Right lobe of liver (tissue), 6 donors: ENCODE measurements around the gene PTPN5. TPM values are rescaled to one million over a fixed set of nuclear protein-coding genes. Genes with fewer than 3 reads are reported as not detected.

Source experiments
- ATAC-seq, 4 donors: fragments of 200-7000 bp; cut with Tn5 transposase; one replicate each; pipeline ENCODE4 v1.9.1; 2020; ENCODE audit warnings: mild to moderate bottlenecking in 4 of 4, moderate library complexity in 4 of 4
- DNase-seq, 3 donors: peaks; one replicate each; pipeline ENCODE4 v3.0.0-alpha.2; 2020
- H3K27ac ChIP-seq, 3 donors: fragments of 200-600 bp; one replicate each; pipeline ENCODE4 v1.8.0; 2022
- H3K27me3 ChIP-seq, 2 donors: fragments of 200-600 bp; one replicate each; pipeline ENCODE4 v1.8.0; 2022
- H3K36me3 ChIP-seq, 4 donors: fragments of 200-600 bp; sonication (generic) in 1 of 4; one replicate each; pipeline versions ENCODE4 v1.5.1 to v1.8.0; 2017 to 2022; ENCODE audit warnings: control low read depth in 1 of 4
- H3K4me1 ChIP-seq, 4 donors: fragments of 200-600 bp; sonication (generic) in 1 of 4; one replicate each; pipeline versions ENCODE4 v1.5.1 to v1.8.0; 2017 to 2022; ENCODE audit warnings: control low read depth in 1 of 4
- H3K4me3 ChIP-seq, 3 donors: fragments of 200-600 bp; one replicate each; pipeline ENCODE4 v1.8.0; 2022
- H3K9me3 ChIP-seq, 4 donors: fragments of 200-600 bp; sonication (generic) in 1 of 4; one replicate each; pipeline versions ENCODE4 v1.5.1 to v1.8.0; 2017 to 2022; ENCODE audit warnings: control low read depth in 1 of 4
- POLR2A ChIP-seq: fragments of 450-650 bp; IDR thresholded peaks from one replicate; pipeline ENCODE4 v1.6.1; 2017; ENCODE audit warnings: antibody characterized with exemption, mild to moderate bottlenecking
- WGBS: methylation state at CpG from one replicate; pipeline ENCODE4 v1.1.6; 2018; ENCODE audit warnings: low coverage, low lambda C conversion rate; ENCODE audit not compliant: insufficient coverage; ENCODE audit errors: missing lambda C conversion rate; 5-methylcytosine and 5-hydroxymethylcytosine counted together
- intact Hi-C, 2 donors: fragments of 100-400 bp; cut with DNase I; formaldehyde crosslinking; loops; one replicate each; pipeline versions ENCODE4 v1.11.2 to v1.14.1; 2022
- total RNA-seq, 6 experiments: library from RNA; depleted of rRNA in 2 of 6; stranded (reverse); fragments of >200 nt in 2 of 6; fragmentation: NEBNext Ultra II Directional in 3 of 6; extraction: Animal tissue kit (Norgen Biotek cat#: 25700) in 3 of 6; gene quantifications; one replicate each; pipeline versions ENCODE4 v1.1.0 to v1.2.4, GENCODE V29; 2016 to 2023
- TF ChIP-seq, protein P1 (sequence below), 4 donors: fragments of 200-600 bp in 3 of 4; fragments of 450-650 bp in 1 of 4; IDR thresholded peaks; one replicate each; pipeline versions ENCODE4 v1.5.1 to v1.8.0; 2016 to 2022; ENCODE audit warnings: antibody characterized with exemption in 4 of 4, mild to moderate bottlenecking in 2 of 4
- donor health status: DM: no; HTN: yes; CAD: no.
- donor health status: DM: no; HTN: no; CAD: no.
- donor health status: DM: no; HTN: no; CAD: no.
- donor health status: DM: no; HTN: yes; CAD: no.
- donor health status: DM: no; HTN: yes; CAD: no.

Gene PTPN5
- total RNA-seq, 6 experiments from 2014 or later = not detected

DNA sequence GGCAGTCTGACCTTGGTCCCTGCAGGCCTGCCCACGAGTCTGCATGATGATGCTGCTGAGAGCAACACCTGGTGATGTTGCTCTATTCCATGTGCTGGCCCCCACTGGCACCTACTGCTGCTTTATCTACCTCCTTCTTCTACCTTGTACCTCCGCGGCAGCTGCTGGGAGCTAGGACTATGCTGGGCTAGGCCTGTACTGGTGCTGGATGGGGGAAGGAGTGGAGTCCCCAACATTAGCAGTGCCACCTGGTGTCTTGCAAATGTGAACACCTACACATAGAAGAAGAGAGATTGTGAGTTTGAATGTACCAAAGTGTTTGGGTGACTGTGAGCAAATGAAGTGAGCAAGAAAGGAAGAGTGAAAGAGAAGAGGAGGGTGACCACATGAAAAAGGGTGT, 30.5 kb downstream of the PTPN5 start:
- ATAC-seq = no peak
- Histone ChIP-seq H3K4me3 (no peak overlapping the region), H3K9me3 (no peaks in the 10 kb centered on the region), H3K27me3 (no peaks in the 10 kb centered on the region), H3K36me3 (no peaks in the 10 kb centered on the region), H3K4me1 (no peaks in the 10 kb centered on the region), H3K27ac (no peak overlapping the region)
- intact Hi-C loops = no loop called here
- no peak for DNase-seq
- 82% methylated on average over 3 of the region's 3 CpGs for WGBS
- TF ChIP-seq POLR2A = no peak
- TF ChIP-seq, protein P1, sequence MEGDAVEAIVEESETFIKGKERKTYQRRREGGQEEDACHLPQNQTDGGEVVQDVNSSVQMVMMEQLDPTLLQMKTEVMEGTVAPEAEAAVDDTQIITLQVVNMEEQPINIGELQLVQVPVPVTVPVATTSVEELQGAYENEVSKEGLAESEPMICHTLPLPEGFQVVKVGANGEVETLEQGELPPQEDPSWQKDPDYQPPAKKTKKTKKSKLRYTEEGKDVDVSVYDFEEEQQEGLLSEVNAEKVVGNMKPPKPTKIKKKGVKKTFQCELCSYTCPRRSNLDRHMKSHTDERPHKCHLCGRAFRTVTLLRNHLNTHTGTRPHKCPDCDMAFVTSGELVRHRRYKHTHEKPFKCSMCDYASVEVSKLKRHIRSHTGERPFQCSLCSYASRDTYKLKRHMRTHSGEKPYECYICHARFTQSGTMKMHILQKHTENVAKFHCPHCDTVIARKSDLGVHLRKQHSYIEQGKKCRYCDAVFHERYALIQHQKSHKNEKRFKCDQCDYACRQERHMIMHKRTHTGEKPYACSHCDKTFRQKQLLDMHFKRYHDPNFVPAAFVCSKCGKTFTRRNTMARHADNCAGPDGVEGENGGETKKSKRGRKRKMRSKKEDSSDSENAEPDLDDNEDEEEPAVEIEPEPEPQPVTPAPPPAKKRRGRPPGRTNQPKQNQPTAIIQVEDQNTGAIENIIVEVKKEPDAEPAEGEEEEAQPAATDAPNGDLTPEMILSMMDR (IDR thresholded peaks at IDR 0.05) = no peak

DNA sequence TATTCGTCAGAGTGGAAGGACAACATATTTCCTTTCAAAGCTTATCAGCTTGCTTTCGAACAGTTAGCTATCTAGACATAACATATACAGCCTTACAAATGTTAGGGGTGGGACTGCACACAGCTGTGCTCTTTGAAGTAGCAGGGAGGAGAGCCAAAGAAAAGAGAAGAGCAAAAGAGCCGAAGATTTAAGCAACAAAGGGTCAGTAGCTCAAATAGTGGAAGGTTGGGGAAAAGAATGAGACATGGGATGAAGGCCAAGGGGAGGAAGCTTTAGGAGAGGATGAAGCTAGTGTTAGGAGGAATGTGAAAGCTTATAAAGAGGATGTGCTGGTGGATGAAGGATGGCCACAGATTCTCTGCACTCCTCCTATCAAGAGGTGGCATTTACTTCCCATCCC, 33.8 kb downstream of the PTPN5 start:
- intact Hi-C loops = no loop called here
- ATAC-seq (no peak), DNase-seq (no peak)
- no peaks in the 10 kb centered on the region for H3K27me3 ChIP-seq
- TF ChIP-seq, protein P1 (IDR thresholded peaks at IDR 0.05) = no peak
- no peak for TF ChIP-seq POLR2A
- WGBS = 30% methylated on average over 3 of the region's 3 CpGs
- H3K9me3 ChIP-seq = no peaks in the 10 kb centered on the region
- no peak overlapping the region for H3K4me3 ChIP-seq
- H3K4me1 ChIP-seq = no peaks in the 10 kb centered on the region
- H3K36me3 ChIP-seq = no peaks in the 10 kb centered on the region
- no peak overlapping the region for H3K27ac ChIP-seq

DNA sequence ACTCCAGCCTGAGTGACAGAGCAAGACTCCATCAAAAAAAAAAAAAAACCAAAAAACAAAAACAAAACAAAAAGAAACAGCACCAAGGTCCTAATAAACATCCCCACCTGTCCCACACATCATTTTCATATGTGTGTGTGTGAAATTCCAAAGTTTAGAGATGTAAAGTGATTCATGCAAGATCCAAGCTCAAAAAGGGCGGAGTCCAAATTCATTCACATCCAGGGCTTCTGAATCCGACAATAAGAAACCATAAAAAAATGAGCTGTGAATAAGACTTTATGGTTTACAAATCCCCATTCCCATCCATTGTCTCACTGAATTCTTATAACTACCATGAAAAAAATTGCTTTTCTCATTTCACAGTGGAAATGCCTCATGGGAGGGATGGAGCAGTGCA, 34.7 kb downstream of the PTPN5 start:
- no peaks in the 10 kb centered on the region for H3K36me3 ChIP-seq
- no peak for ATAC-seq
- no peaks in the 10 kb centered on the region for H3K9me3 ChIP-seq
- no peaks in the 10 kb centered on the region for H3K4me1 ChIP-seq
- DNase-seq = no peak
- no peak overlapping the region for H3K4me3 ChIP-seq
- H3K27me3 ChIP-seq = no peaks in the 10 kb centered on the region
- TF ChIP-seq, protein P1 (IDR thresholded peaks at IDR 0.05) = no peak
- TF ChIP-seq POLR2A = no peak
- no peak overlapping the region for H3K27ac ChIP-seq
- WGBS = 71% methylated on average over 2 of the region's 2 CpGs
- intact Hi-C loops = no loop called here

DNA sequence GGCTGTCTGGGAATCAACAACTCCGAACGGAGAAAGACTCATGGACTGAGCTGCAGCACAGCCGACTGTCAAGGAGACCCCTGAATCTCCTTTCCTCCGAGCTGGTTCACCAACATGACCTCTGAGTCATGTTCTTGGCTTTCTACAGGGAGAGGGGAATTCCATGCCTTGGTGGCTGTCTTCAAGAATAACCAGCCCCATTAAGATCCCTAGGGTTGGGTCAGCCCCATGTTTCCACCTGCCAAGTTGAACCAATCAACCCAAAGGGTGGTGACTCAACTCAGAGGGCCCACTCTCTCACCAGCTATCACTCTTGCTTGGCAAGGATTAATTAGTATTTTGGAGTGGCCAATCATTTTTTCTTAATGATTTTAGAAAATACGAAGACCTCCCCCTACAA, 37.3 kb downstream of the PTPN5 start:
- ATAC-seq (no peak), DNase-seq (no peak)
- no peak overlapping the region for H3K27ac ChIP-seq
- H3K9me3 ChIP-seq = no peaks in the 10 kb centered on the region
- TF ChIP-seq, protein P1 (IDR thresholded peaks at IDR 0.05) = no peak
- TF ChIP-seq POLR2A = no peak
- H3K4me1 ChIP-seq = no peaks in the 10 kb centered on the region
- no peaks in the 10 kb centered on the region for H3K27me3 ChIP-seq
- no peak overlapping the region for H3K4me3 ChIP-seq
- intact Hi-C loops = no loop called here
- WGBS = 21% methylated on average over 2 of the region's 5 CpGs
- H3K36me3 ChIP-seq = no peaks in the 10 kb centered on the region

DNA sequence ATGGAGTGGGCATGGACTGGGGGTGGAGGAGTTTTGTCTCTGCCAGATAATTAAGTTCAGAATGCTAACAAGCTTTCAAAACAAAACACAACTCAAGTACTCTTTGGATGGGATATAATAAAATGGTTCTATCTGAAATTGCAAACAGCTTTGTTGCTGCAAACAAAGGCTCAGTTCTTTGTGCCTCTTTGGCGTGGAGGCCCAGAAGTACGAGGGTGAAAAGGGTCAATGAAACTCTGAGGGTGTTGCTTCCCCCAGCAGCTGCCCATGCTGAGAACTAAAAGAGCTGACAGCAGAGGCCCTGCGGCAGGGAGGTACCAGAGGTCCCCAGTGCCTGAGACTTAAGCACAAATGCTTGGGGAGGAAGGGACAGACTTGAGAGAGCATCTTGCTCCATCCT, 39.1 kb downstream of the PTPN5 start:
- 49% methylated on average over 3 of the region's 3 CpGs for WGBS
- no peak overlapping the region for H3K27ac ChIP-seq
- no peak overlapping the region for H3K4me3 ChIP-seq
- intact Hi-C loops = no loop called here
- ATAC-seq (no peak), DNase-seq (no peak)
- no peaks in the 10 kb centered on the region for H3K9me3 ChIP-seq
- no peaks in the 10 kb centered on the region for H3K27me3 ChIP-seq
- no peaks in the 10 kb centered on the region for H3K4me1 ChIP-seq
- TF ChIP-seq, protein P1 (IDR thresholded peaks at IDR 0.05) = no peak
- TF ChIP-seq POLR2A = no peak
- H3K36me3 ChIP-seq = no peaks in the 10 kb centered on the region
